Neutrophil (primary cell): ENCODE data around the gene PABPN1L.

Experiments used
- H3K27ac ChIP-seq: fragments of 200-600 bp; sonication (generic); 2 replicates; pipeline ENCODE4 v1.5.1; 2016; ENCODE audit warnings: mild to moderate bottlenecking, moderate library complexity
- H3K27me3 ChIP-seq: fragments of 200-600 bp; sonication (generic); 2 replicates; pipeline ENCODE4 v1.6.0; 2016; ENCODE audit warnings: mild to moderate bottlenecking
- H3K36me3 ChIP-seq: fragments of 200-600 bp; sonication (generic); 2 replicates; pipeline ENCODE4 v1.5.1; 2017
- H3K4me1 ChIP-seq, 2 experiments: fragments of 200-600 bp in 1 of 2; sonication (generic) in 1 of 2; 1 replicate in 1 of 2; 2 replicates in 1 of 2; pipeline versions ENCODE4 v1.5.1 to v1.6.1; 2013 to 2016; ENCODE audit warnings: low read depth in 1 of 2, low read length in 1 of 2, mild to moderate bottlenecking in 1 of 2, moderate library complexity in 1 of 2; ENCODE audit not compliant: control insufficient read depth in 1 of 2, insufficient read depth in 1 of 2
- H3K4me3 ChIP-seq, 2 experiments: fragments of 200-600 bp in 1 of 2; sonication (generic) in 1 of 2; 1 replicate in 1 of 2; 2 replicates in 1 of 2; pipeline ENCODE4 v1.5.1; 2013 to 2016; ENCODE audit warnings: low read depth in 1 of 2, low read length in 1 of 2, mild to moderate bottlenecking in 1 of 2, moderate library complexity in 1 of 2
- H3K9me3 ChIP-seq: fragments of 200-600 bp; sonication (generic); 2 replicates; pipeline ENCODE4 v1.5.1; 2016
- TF ChIP-seq, protein P1 (sequence below): fragments of 200-600 bp; sonication (generic); IDR thresholded peaks from 2 replicates; pipeline ENCODE4 v1.5.1; 2016; ENCODE audit warnings: antibody characterized with exemption

Gene PABPN1L

DNA sequence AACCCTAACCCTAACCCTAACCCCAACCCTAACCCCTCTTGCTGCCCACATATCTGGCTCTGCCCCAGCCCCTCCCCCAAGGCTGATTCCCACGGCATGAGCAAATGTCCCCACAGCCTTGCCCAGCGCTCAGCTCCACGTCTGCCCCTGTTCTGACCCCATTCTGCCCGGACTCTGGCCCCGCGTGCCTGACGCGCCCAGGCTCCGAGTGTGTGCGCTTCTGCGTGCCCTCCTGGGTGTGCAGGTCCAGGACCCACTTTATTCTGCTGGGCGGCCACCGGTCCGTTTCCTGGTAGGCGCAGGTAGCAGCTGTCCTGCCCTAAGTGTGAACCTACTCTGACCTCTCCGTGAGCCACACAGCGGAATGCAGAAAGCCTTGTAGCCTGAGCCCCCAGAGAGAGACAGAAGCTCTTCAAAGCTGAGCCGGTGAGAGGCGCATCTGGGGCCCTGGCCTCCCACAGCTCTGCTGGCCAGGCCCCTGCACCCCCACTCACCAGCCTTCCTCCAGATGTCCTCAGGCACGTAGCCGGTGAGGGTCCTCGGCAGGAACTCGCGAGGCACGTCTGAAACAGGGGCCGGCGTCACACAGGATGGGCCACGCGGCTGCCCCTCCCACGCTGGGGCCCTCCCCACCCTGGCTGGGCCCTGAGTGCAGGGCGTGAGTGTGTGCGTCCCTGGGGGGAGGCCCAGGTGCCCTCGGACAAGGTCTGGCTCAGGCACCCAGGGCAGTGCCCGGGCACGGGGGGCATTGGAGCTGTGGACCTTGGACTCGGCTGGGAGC, 14.0 kb upstream of the PABPN1L start:
- Histone ChIP-seq H3K36me3 (peaks cover 100% of the 10 kb centered on the region), H3K4me3 (no peak overlapping the region), H3K9me3 (no peaks in the 10 kb centered on the region), H3K27ac (no peak overlapping the region), H3K27me3 (no peaks in the 10 kb centered on the region), H3K4me1 (no peaks in the 10 kb centered on the region)
- TF ChIP-seq, protein P1, sequence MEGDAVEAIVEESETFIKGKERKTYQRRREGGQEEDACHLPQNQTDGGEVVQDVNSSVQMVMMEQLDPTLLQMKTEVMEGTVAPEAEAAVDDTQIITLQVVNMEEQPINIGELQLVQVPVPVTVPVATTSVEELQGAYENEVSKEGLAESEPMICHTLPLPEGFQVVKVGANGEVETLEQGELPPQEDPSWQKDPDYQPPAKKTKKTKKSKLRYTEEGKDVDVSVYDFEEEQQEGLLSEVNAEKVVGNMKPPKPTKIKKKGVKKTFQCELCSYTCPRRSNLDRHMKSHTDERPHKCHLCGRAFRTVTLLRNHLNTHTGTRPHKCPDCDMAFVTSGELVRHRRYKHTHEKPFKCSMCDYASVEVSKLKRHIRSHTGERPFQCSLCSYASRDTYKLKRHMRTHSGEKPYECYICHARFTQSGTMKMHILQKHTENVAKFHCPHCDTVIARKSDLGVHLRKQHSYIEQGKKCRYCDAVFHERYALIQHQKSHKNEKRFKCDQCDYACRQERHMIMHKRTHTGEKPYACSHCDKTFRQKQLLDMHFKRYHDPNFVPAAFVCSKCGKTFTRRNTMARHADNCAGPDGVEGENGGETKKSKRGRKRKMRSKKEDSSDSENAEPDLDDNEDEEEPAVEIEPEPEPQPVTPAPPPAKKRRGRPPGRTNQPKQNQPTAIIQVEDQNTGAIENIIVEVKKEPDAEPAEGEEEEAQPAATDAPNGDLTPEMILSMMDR, result no peak

DNA sequence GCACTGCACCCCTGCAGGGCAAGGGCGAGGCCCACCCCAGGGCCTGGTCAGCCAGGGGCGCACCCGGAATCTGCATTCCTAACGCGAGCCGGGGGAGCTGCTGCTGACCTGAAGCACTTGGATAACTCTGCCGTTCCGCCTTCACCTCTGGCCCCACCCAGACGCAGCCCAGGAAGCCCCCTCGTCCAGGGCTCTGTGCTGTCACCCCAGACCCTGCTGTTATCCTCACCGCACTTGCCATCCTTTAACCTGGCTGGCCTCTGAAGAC, 13.3 kb upstream of the PABPN1L start:
- Histone ChIP-seq H3K4me1 (no peaks in the 10 kb centered on the region), H3K27ac (no peak overlapping the region), H3K4me3 (no peak overlapping the region), H3K27me3 (no peaks in the 10 kb centered on the region), H3K36me3 (peaks cover 100% of the 10 kb centered on the region), H3K9me3 (no peaks in the 10 kb centered on the region)
- TF ChIP-seq, protein P1, result no peak

DNA sequence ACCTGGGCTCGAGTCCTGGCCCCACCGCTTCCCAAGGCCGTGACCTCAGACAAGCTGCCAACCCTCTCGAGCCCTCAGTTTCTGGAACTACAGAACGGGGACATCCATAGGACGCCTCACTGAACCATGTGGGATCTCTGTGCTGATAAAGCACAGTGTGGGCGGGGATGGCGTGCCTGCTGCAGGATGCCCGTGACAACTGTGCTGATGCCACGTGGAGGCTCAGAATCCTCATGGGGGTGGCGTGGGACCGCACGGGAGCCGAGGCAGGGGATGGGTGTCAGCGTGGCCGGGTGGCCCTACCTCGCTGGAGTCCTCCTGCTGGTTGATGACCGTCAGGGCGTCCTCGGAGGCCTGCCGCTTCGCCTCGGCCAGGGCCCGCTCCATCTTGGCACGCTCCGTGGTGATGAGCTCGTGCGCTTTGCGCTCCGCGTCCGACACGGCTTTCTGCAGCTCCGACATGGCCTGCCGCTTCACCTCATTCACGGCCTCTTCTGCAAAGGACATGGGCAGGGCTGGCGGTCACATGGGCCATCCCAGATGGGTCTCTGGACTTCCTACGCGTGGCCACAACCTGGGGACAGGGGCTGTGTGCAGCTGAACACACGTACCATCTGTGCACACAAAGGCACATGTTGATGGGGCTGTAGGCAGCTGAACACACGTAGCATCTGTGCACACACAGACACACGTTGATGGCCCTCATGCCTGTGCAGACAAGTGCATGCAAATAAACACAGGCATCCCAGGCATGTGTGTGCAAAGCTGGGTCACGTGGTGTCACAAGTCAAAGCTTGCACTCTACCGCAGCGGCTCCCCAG, 12.7 kb upstream of the PABPN1L start:
- Histone ChIP-seq H3K4me3 (no peak overlapping the region), H3K36me3 (peaks cover 100% of the 10 kb centered on the region), H3K9me3 (no peaks in the 10 kb centered on the region), H3K27me3 (no peaks in the 10 kb centered on the region), H3K27ac (no peak overlapping the region), H3K4me1 (no peaks in the 10 kb centered on the region)
- TF ChIP-seq, protein P1, result no peak

DNA sequence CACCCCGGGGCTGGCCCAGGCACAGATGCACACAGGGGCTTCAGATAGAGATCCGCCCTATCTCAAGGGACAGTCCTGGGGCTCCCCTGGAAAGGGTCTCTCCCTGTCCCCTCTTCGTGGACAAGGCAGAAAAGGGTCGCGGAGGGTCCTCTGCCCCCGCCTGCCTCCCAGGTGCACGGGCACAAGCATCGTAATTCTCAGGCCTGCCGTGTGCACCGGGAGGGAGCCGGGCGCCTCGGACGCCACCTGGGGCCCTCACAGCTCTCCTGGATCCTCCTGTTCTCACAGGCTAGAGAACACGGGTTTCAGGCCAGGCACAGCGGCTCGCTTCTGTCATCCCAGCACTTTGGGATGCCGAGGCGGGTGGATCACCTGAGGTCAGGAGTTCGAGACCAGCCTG, 11.9 kb upstream of the PABPN1L start:
- H3K27me3 ChIP-seq, result no peaks in the 10 kb centered on the region
- H3K27ac ChIP-seq, result no peak overlapping the region
- TF ChIP-seq, protein P1, result no peak
- no peaks in the 10 kb centered on the region for H3K4me1 ChIP-seq
- H3K36me3 ChIP-seq, result peaks cover 98% of the 10 kb centered on the region
- no peaks in the 10 kb centered on the region for H3K9me3 ChIP-seq
- no peak overlapping the region for H3K4me3 ChIP-seq

DNA sequence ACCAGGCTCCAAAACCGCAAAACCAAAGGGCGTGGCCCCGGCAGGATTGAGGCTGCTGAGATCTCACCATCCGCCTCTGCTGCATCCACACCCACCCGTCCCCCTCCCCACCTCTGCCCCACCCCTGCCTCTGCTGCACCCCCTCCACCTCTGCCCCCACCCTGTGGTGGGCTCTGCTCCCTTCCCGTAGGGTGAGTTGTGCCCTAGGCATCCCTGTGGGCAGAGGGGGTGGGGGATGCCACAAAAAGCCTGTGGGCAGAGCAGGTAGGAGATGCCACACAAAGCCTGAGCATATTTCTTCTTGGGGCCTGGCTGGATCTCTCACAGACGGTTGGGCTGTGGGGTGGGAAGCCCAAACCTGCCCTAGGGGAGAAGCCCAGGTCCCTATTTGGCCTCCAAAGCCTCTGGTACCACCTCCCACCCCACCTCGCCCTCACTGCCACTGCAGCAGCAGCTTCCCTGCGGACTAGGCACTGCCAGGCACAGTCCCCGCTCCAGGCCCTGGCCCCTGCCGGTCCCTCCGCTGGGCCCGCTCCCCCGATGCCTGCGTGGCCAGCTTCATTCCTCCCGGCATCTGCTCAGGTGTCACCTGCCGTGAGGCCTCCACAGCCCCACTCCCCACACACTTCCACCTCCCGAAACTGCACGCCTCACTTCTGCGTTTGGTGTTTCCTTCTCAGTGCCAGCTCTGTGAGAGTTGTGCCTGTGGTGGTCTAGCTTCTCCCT, 11.3 kb upstream of the PABPN1L start:
- no peaks in the 10 kb centered on the region for H3K4me1 ChIP-seq
- TF ChIP-seq, protein P1, result no peak
- no peak overlapping the region for H3K27ac ChIP-seq
- H3K4me3 ChIP-seq, result no peak overlapping the region
- H3K27me3 ChIP-seq, result peaks cover 5% of the 10 kb centered on the region
- H3K36me3 ChIP-seq, result peaks cover 91% of the 10 kb centered on the region
- no peaks in the 10 kb centered on the region for H3K9me3 ChIP-seq
